Measurements from ENCODE around the gene CAMSAP1.
"Not testable (repeated sequence)": the region's sequence is repeated elsewhere in the genome, so short reads cannot be mapped to it uniquely, and the experiment has no call there.

CAMSAP1 gene

GRCh38 chr9:135948968-135949367, 41.6 kb upstream of the CAMSAP1 start:
- TF ChIP-seq SPI1 (IDR thresholded peaks at IDR 0.05; ENCODE audit: low read depth, low read length) (no peak), POU2F2 (IDR thresholded peaks at IDR 0.05; ENCODE audit: low read depth, low read length) (no peak), POLR2A (IDR thresholded peaks at IDR 0.05; ENCODE audit: low read depth, low read length) (no peak), TAF1 (IDR thresholded peaks at IDR 0.05; ENCODE audit: low read depth, low read length) (no peak), PAX5 (IDR thresholded peaks at IDR 0.05; ENCODE audit: insufficient read depth, low read length, severe bottlenecking) (no peak), POLR2AphosphoS5 (IDR thresholded peaks at IDR 0.05; ENCODE audit: low read depth, low read length) (no peak)
- DNase-seq (ENCODE audit: insufficient read length, low spot score) (no peak), FAIRE-seq (no peak)

GRCh38 chr9:135948446-135948845, 41.1 kb upstream of the CAMSAP1 start:
- DNase-seq (ENCODE audit: insufficient read length, low spot score) (no peak), FAIRE-seq (no peak)
- TF ChIP-seq POLR2A (IDR thresholded peaks at IDR 0.05; ENCODE audit: low read depth, low read length) (no peak), SPI1 (IDR thresholded peaks at IDR 0.05; ENCODE audit: low read depth, low read length) (no peak), POU2F2 (IDR thresholded peaks at IDR 0.05; ENCODE audit: low read depth, low read length) (no peak), PAX5 (IDR thresholded peaks at IDR 0.05; ENCODE audit: insufficient read depth, low read length, severe bottlenecking) (no peak), TAF1 (IDR thresholded peaks at IDR 0.05; ENCODE audit: low read depth, low read length) (no peak), POLR2AphosphoS5 (IDR thresholded peaks at IDR 0.05; ENCODE audit: low read depth, low read length) (no peak)

GRCh38 chr9:135947582-135947981, 40.2 kb upstream of the CAMSAP1 start:
- FAIRE-seq (no peak), DNase-seq (ENCODE audit: insufficient read length, low spot score) (no peak)
- TF ChIP-seq SPI1 (IDR thresholded peaks at IDR 0.05; ENCODE audit: low read depth, low read length) (no peak), TAF1 (IDR thresholded peaks at IDR 0.05; ENCODE audit: low read depth, low read length) (no peak), POLR2AphosphoS5 (IDR thresholded peaks at IDR 0.05; ENCODE audit: low read depth, low read length) (no peak), POU2F2 (IDR thresholded peaks at IDR 0.05; ENCODE audit: low read depth, low read length) (no peak), POLR2A (IDR thresholded peaks at IDR 0.05; ENCODE audit: low read depth, low read length) (no peak), PAX5 (IDR thresholded peaks at IDR 0.05; ENCODE audit: insufficient read depth, low read length, severe bottlenecking) (no peak)

GRCh38 chr9:135947105-135947504, 39.8 kb upstream of the CAMSAP1 start:
- FAIRE-seq; DNase-seq (ENCODE audit: insufficient read length, low spot score): not testable (repeated sequence)

- FAIRE-seq = no peak
- no peak for DNase-seq (ENCODE audit: insufficient read length, low spot score)
- no peak for TF ChIP-seq POLR2AphosphoS5 (IDR thresholded peaks at IDR 0.05; ENCODE audit: low read depth, low read length)
- TF ChIP-seq PAX5 (IDR thresholded peaks at IDR 0.05; ENCODE audit: insufficient read depth, low read length, severe bottlenecking) = no peak
- no peak for TF ChIP-seq SPI1 (IDR thresholded peaks at IDR 0.05; ENCODE audit: low read depth, low read length)
- TF ChIP-seq POU2F2 (IDR thresholded peaks at IDR 0.05; ENCODE audit: low read depth, low read length) = no peak
- no peak for TF ChIP-seq POLR2A (IDR thresholded peaks at IDR 0.05; ENCODE audit: low read depth, low read length)
- TF ChIP-seq TAF1 (IDR thresholded peaks at IDR 0.05; ENCODE audit: low read depth, low read length) = no peak
Measured at GRCh38 chr9:135946392-135946994, 39.1 kb upstream of the CAMSAP1 start.

GRCh38 chr9:135945969-135946368, 38.6 kb upstream of the CAMSAP1 start:
- no peak for FAIRE-seq
- no peak for DNase-seq (ENCODE audit: insufficient read length, low spot score)

GRCh38 chr9:135944444-135945252, 37.3 kb upstream of the CAMSAP1 start:
- TF ChIP-seq POLR2A (IDR thresholded peaks at IDR 0.05; ENCODE audit: low read depth, low read length) = no peak
- no peak for TF ChIP-seq SPI1 (IDR thresholded peaks at IDR 0.05; ENCODE audit: low read depth, low read length)
- no peak for TF ChIP-seq POU2F2 (IDR thresholded peaks at IDR 0.05; ENCODE audit: low read depth, low read length)
- DNase-seq (ENCODE audit: insufficient read length, low spot score) = no peak
- no peak for FAIRE-seq

More at GRCh38 chr9:135945969-135946368, 38.6 kb upstream of the CAMSAP1 start:
- TF ChIP-seq SPI1 (IDR thresholded peaks at IDR 0.05; ENCODE audit: low read depth, low read length) = no peak
- TF ChIP-seq POU2F2 (IDR thresholded peaks at IDR 0.05; ENCODE audit: low read depth, low read length) = no peak

GRCh38 chr9:135943604-135944003, 36.3 kb upstream of the CAMSAP1 start:
- DNase-seq (ENCODE audit: insufficient read length, low spot score) = not testable (repeated sequence)
- peak; percentile 31 for FAIRE-seq

- TF ChIP-seq POU2F2 (IDR thresholded peaks at IDR 0.05; ENCODE audit: low read depth, low read length) = no peak
- TF ChIP-seq SPI1 (IDR thresholded peaks at IDR 0.05; ENCODE audit: low read depth, low read length) = no peak
- TF ChIP-seq POLR2AphosphoS5 (IDR thresholded peaks at IDR 0.05; ENCODE audit: low read depth, low read length) = no peak
- TF ChIP-seq POLR2A (IDR thresholded peaks at IDR 0.05; ENCODE audit: low read depth, low read length) = no peak
- no peak for TF ChIP-seq PAX5 (IDR thresholded peaks at IDR 0.05; ENCODE audit: insufficient read depth, low read length, severe bottlenecking)
- no peak for TF ChIP-seq TAF1 (IDR thresholded peaks at IDR 0.05; ENCODE audit: low read depth, low read length)
- DNase-seq (ENCODE audit: insufficient read length, low spot score) (no peak), FAIRE-seq (no peak)
Measured at GRCh38 chr9:135941288-135941995, 34.1 kb upstream of the CAMSAP1 start.

Data from GM12891 (cell line).